T-helper 1 cell (primary cell): ENCODE results near the gene JSRP1.
A peak's percentile ranks its signal among the peaks of the same experiment; 100 is the strongest.
"Not testable (repeated sequence)": the region's sequence is repeated elsewhere in the genome, so short reads cannot be mapped to it uniquely, and the experiment has no call there.

ENCODE experiments used
- DNase-seq, 5 donors: peaks; one replicate each; pipeline ENCODE4 v3.0.0-alpha.2; 2012 to 2020

JSRP1 gene

DNA sequence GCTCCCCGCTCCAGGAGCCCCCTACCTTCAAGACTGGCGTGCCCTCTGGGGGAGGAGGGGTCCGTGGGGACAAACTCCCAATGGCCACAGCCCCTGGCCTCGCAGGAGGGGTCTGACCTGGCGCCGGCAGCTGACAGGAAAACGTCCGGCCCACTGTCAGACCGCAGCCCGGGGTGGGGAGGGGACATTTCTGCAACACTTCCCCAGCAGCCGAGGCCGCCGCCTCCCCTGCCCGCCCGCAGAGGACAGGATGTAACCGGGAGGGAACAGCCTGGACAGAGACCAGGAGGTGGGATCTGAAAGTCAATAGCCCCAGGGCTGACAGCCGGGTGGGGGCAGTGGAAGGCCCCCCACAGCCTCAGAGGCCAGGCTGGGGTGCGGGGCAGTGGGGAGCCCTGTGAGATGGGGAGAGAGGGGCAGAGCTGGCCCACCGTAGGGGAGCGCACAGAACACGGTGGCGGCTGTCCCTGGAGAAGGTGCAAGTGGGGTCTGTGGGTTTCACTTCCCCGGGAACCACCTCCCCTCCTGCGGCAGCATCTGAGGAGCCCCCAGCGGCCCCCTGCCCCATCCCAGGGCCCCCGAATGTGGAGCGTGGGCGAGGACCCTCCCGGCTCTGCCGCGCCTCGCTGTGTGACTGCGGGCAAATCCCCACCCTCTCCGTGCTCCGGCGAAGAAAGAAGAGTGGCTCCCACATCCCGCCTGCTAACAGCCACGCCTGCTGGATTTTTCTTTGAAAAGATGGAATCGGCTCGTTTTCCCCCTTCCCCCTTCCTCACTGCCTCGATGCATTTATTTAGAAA, 26.0 kb upstream of the JSRP1 start, which contains the start of gene PEAK3:
Gene PEAK3 (minus strand): TSS at position 114 of the 800 bp plus-strand sequence. CDS start 1,244 bp downstream, outside the sequence.
- DNase-seq = no peak

DNA sequence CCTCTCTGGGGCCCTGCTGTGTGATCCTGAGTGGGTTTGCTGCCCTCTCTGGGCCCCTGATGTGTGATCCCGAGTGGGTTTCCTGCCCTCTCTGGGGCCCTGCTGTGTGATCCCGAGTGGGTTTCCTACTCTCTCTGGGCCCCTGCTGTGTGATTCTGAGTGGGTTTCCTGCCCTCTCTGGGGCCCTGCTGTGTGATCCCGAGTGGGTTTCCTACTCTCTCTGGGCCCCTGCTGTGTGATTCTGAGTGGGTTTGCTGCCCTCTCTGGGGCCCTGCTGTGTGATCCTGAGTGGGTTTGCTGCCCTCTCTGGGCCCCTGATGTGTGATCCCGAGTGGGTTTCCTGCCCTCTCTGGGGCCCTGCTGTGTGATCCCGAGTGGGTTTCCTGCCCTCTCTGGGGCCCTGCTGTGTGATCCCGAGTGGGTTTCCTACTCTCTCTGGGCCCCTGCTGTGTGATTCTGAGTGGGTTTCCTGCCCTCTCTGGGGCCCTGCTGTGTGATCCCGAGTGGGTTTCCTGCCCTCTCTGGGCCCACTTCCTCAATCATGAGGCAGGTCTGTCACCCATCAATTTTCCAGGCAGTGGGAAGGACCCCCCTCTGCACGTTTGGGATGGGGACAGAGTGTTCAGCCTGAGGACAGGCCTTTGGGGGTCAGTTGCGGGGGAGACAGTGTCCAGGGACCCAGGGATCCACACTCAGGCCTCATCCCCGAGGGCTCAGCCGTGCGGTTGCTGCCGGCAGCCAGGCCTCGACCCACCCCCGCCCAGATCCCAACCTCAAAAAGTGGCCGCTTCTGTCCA, 25.2 kb upstream of the JSRP1 start:
- not testable (repeated sequence) for DNase-seq

DNA sequence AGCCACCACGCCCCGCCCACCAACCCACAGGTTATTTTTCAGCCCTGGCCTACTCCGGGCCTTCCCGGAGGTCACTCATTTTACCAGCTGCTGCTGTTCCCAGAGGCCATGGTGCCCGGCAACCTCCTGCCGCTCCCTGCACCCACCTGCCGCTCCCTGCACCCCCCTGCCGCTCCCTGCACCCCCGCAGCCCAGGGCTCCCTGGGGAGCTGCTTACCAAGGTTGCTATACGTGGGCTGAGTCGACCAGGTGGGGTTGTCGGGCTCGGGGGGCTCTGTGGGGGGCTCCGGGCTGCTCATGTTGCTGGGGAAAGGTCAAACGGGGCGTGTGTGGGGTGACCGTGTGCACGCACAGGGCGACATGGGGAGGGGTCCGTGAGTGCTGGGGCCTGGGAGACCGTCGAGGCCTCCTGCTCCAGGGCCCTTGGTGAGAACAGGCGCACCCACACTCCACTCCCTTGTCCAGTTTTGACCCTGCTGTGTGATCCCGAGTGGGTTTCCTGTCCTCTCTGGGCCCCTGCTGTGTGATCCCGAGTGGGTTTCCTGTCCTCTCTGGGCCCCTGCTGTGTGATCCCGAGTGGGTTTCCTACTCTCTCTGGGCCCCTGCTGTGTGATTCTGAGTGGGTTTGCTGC, 24.5 kb upstream of the JSRP1 start:
- no peak for DNase-seq

DNA sequence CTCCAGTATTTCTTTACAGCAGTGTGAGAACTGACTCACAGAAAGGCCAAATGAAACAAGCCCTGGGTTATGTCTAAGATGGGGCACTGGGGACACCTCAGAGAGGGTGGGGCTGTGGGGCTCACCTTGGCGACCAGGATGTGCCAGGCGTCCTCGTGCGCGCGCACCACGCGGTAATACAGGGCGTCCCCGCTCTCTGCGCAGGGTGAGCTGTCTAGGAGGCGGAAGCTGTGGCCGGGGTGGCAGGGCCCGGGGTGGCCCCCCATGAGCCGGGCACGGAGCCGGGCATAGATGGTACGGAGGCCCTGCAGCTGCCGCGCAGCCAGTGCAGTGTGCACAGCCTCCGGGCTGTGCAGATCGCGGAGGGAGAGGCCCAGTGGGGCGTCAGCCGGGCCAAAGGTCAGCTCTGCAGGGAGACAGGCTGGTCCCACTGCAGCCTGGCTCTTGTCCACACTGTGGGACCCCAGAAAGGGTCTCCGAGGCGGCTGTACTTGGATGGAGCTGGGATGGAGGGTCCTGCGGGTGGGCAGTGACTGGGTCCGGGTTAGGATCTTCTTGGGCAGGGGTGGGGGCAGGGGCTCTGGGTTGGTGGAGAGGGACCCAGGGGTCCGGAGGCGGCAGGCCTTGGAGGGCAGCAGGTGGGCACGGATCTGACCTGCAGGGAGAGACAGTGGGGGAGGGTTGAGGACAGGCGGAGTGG, 22.4 kb upstream of the JSRP1 start:
- no peak for DNase-seq

DNA sequence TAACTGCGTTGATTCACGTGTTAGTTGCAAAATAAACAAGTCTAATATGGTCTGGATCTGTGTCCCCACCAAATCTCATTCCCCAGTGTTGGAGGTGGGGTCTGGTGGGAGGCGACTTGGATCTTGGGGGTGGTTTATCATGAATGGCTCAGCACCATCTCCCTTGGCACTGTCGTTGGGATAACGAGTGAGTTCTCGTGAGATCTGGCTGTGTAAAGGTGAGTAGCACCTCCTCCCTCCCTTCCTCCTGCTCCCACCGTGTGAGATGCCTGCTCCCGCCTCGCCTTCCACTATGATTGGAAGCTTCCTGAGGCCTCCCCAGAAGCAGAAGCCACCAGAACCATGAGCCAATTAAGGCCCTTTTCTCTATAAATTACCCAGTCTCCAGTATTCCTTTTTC, 20.9 kb upstream of the JSRP1 start:
- DNase-seq = no peak

DNA sequence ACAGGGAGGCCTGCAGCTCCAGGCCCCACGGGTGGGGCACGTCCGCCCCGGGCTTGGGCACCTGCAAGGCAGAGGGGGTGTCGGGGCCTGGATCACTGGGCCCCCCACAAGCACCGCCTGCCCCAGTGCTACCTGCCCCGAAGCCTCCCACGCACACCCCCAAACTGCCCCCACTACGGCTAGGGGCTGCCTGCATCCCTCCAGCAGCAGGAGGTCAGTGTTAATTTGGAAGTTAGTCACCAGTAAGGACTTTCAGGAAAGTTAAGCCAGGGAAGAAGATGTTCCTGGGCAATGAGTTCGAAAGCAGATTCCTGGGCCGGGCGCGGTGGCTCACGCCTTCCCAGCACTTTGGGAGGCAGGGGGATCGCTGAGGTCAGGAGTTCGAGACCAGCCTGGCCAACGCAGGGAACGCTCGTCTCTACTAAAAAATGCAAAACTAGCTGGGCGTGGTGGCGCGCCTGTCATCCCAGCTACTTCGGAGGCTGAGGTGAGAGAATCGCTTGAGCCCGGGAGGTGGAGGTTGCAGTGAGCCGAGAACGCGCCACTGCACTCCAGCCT, 20.3 kb upstream of the JSRP1 start:
- no peak for DNase-seq

DNA sequence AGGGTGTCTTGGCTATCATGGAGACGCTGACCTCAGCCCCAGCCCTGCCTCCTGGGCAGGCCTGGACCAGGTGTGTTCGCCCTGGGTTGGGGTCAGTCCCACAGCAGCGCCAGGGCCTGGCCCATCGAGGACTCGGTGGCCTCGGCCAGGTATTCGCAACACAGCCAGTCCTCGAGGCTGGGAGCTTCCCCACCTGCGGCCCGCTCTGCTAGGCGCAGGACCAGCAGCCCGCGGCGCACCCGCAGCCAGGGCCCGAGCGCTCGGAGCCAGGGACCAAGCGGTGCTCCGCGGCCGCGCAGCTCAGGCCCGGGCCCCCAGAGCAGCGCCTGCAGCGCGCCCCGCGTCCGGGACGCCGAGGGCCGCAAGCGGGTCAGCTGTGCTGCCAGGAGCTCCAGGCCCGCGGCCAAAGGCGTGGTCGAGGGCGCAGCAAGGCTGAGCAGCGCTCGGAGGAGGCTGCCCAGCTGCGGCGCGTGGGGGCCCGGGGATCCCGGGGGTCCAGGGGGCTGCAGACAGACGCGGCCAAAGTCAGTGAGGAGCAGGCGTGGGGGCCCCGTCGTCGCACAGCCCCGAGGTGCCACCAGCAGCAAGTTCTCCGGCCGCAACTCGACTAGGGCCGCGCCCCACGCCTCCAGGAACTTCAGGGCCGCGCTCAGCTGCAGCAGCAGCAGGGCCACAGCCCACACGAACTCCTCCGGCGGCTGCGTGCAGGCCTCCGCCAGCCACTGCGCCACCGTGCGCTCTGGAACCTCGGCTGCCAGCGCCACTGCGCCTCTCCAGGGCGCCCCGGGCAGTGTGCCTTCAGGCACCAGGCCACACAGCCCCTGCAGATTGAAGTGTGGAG, 19.6 kb upstream of the JSRP1 start:
- no peak for DNase-seq

DNA sequence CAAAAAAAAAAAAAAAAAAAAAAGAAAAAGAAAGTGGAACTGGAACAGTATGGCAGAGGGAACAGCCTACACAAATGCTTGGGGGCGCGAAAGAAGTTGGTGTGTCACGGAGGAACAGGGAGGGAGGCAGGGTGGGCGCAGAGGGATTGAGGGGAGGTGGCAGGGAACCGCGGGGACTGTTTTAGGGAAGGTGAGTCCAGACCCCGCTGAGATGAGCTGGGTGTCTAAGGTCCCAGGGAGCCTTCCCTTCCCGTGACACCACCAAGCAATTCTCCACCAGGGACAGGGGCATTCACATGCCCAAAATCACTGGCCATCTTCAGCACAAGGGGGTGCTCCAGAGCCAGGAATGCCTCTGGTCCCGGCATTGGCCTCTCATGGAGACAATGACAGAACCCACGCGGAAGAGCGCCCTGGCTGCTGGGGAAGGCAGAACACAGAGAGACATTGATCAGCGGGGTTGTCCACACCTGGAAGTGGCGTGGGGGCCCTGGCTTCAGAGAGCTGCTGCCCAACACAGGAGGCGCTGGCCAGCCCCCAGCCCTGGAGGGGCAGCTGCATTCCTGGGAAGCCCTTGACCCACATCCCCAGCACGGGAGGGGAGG, 18.8 kb upstream of the JSRP1 start:
- DNase-seq = peak in 1 of 5 donors; percentile 41

DNA sequence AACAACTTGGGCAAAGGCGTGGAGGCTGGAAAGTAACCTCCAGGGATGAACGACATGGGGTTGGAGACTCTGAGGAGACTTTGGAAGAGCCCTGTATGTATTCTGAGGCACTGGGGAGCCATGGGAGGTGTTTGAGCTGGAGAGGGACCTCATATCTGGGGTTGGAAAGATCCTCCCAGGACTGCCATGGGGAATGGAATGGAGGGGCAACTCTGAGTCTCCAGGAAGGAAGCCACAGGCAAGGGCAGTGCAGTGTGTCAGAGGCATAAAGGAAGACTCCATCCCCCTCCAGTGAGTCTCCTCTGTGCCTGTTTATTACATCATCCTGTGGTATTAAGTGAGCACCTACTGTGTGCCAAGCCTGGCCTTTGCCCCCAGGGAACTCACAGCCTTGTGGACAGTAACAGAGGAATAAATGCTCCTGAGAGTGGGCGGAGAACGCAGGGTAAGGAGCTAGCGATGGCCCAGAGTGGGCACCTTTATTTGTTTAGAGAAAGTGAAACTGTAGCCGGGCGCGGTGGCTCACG, 18.0 kb upstream of the JSRP1 start:
- DNase-seq = no peak

DNA sequence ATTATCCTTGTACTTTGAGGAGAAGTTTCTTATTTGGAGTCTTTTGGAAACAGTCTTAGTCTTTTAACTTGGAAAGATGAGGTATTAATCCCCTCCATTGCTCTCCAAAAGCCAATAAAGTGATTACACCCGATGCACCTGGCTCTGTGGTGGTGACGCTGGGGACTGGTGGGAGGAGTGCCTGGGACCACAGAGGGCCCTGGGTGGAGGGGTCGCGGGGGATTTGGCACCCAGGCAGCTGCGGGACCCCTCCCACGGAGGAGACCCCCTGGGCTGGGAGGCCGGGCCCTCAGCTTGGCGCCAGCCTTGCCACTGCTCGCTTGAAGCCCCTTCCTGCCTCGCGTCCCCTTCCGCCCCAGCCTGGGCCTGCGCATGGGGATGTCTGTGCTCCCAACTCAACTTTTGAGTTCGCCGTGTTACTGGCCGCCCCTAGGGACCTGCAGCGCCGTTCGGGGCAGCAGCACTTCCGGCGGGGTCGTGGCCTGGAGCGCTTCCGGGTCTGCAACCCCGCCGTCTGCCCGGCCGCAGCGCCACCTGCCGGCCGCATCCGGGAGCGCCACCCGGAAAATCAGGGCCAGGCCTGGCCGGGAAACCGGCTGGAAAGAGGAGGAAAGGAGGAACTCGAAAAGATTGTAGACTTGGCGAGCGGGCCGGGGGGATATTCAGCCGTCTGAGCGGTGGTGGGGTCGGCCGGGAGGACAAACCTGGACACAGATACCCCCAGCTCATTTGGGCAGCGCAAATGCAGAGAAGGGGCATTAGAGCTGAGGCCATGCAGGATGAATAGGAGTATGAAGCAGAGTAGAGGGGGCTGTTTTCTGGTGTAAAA, 17.4 kb upstream of the JSRP1 start:
- DNase-seq = peak; percentile 62 to 88 (median 65)

DNA sequence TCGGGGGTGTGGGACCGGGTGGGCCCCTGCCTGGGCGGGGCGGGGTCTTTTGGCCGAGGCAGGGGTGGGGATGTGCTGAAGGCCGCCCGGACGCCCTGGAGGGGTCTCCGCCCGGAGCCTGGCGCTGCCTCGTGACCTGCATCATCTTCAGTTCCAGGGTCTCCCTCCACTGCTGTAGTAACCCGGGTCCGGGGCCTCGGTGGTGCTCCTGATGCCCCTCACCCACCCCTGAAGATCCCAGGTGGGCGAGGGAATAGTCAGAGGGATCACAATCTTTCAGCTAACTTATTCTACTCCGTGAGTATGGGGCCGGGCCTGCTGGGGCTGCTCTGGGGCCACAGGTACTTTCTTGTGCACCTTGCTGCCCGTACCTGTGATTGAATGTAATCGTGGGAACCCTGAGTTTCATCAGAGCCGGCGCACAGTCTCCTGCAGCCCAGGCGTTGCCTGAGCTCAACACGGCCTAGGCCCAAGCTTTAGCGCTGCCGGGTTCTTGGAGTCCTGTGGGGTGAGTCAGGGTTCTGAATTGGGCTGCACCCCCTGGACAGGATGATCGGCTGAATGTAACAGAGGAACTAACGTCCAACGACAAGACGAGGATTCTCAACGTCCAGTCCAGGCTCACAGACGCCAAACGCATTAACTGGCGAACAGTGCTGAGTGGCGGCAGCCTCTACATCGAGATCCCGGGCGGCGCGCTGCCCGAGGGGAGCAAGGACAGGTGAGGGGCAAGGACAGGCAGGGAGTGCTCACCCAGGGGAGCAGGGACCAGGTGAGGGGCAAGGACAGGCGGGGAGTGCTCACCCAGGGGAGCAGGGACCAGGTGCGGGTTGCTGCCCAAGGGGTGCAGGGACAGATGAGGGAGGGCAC, 15.3 kb upstream of the JSRP1 start:
- DNase-seq = peak in 1 of 5 donors; percentile 18

DNA sequence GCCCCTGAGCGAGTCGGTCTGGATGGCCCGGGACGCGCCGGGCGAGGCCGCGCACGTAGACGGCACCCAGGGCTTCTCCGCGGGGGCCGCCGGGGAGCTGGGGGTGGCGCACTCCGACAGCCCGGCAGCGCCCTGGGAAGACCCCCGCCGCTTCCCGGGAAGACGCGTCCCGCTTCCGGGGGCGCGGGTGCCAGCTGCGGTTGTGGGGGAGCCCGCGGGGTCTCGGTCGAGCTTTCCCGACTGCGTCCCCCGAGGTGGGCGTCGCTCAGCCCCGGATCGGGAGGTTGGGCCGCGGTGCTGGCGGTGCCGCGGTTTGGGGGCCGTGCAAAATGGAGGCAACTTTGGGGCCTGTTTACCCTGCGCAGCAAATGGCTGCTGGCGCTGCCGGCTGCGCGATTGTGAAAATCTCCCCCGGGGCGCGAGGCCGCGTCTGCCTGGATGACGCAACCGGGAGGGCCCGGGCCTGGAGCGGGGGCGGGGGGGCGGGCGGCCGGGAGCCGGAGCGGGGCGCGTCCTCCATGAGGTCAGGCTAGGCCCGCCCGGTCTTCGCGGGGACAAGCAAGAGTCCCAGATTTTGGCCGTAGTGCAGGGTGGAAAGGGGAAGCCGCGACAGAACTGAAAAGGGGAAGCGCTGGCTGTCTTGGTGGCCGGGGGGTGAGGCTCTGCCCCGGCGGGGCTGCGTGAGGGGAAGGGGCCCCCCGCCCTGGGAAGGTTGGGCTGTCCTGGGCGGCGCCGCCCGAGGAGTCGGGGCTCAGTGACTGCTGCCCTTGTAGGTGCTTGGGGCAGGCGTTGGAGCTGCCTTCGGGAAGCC, 14.4 kb upstream of the JSRP1 start:
- peak; percentile 42 to 79 (median 56) for DNase-seq

DNA sequence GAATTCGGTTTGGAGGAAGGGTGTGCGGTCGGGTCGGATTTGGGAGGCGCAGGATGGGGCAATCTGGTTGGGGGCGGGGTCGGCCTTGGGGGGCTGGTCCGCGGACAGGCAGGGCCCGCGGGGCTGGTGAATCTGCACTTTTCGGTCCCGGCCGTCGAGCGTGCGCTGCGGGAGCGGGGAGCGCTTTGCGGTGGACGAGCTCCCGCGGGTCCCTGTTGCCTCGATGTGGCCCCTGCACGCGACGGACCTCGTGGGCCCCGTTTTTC, 13.9 kb upstream of the JSRP1 start:
- DNase-seq = peak in 2 of 5 donors; percentile 44 to 45

DNA sequence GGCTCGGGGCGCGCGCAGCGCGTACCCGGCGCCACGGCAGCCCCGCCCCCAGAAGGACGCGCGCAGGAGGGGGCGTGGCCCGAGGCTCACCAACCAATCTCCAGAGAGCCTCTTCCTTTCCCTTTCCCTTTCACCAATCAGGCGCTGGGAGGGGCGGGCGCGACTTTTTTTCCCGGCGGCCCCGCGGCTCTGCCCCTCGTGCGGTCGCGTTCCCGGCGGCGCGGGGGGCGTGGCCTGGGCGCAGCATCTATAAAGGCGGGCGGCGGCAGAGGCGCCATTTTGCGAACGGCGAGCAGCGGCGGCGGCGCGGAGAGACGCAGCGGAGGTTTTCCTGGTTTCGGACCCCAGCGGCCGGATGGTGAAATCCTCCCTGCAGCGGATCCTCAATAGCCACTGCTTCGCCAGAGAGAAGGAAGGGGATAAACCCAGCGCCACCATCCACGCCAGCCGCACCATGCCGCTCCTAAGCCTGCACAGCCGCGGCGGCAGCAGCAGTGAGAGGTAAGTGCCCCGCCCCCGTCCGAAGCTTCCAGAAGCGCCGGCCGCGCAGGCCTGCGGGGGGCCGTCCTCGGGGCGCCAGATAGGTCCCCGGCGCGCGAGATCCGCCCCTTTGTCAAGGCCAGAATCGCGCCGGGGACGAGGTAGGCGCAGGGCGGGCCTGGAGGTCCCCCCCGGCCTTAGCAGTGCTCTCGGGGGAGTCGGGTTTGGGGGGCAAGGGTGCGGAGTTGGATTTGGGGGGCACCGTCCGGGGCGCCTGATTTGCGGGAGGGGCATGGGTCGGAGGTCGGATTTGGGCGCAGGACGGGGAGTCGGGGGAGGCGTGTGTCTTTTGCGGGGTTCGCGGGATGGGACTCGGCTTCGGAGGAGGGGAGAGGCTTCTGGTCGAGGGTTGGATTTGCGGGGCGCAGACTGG, 13.3 kb upstream of the JSRP1 start:
- peak; percentile 97 to 98 (median 97) for DNase-seq

DNA sequence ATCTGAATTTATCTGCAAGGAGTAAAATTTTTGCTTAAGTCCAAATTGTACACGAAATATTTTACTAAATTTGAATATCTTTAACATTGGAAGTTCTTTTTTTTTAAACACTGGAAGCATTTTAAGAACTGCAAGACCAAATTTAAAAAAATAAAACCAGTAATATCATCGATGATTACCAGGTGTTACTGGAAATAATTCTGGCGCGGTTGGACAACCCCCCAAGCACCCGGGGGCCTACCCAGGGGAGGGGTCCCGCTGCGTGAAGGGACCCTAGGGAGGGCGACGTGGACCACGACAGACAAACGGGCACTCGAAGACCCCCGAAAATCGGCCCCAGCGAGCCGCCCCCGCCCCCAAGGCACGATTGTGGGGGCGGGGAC, 12.6 kb upstream of the JSRP1 start:
- no peak for DNase-seq

DNA sequence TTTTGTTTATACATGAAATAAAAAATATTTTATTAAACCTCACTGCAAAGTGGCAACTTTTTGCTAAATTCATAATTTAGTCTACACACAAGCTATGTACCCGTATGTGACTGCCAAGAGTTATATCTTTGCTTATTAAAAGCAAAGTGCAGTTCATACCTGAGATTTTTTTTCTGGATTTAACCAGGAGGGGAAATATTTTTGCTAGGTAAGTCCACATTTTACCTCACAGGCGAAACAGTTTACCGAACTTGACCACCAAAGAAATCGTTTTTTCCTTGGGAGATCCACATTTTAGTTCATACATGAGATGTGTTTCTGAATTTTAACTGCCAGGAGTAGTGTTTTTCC, 12.2 kb upstream of the JSRP1 start:
- no peak for DNase-seq
